Measurements from ENCODE around the gene ALG9. TPM values are rescaled to one million over a fixed set of nuclear protein-coding genes. Genes with fewer than 3 reads are reported as not detected.

Gene ALG9
- total RNA-seq, 4 donors from 2014 or later = 23.6 to 60.2 (median 49.4) TPM

DNA sequence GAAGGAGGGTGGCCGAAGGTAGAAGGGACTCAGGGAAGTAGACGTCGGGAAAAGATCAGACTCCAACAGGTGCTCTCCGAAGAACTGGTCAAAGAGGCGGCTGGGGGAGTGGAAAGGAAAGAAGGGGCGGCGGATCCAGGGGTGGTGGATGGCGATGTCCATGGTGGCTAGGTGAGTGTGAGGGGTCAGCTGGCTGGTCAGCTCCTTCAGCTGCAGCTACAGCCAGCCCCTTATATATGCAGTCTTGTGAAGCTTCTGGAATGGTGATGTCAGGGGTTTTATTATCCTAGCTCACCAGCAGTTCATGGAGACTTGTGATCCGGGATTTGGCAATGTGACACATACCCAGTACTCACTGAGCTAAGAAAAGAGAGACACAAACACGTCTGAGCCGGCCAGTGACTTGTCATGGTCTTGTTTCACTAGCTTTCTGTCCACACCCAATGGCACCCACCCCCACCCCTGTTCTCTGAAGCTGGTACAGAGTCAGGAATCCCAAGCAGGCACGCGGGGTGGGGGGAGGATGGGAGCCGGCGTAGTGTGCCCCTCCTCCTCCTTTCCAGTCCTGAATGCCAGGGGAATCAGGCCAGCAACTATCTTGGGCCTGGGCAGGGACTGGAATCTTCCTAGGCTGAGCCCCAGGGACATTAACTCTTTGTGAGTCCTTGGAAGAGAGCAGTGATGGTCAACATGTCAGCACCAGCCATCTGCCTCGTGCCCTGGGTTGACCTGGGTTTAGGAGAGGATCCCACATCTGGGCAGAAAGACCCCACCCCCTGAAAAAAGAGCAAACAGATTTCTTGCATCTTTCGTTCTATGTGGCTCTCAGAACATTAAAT is 40.4 kb upstream of the ALG9 start, which contains the start of gene CRYAB:
TSS of gene CRYAB (minus strand) at position 208 of the 839 bp plus-strand sequence. CDS start at position 162, 46 bp downstream.
- intact Hi-C loops (cut with DNase I; ENCODE audit: low total_unique reads) = no loop called here
- H3K27ac ChIP-seq = peak within 1 kb of the TSS; percentile 93 to 98
- H3K4me1 ChIP-seq = no peaks in the 10 kb centered on the region
- peak within 1 kb of the TSS; percentile 45 to 54 for H3K4me3 ChIP-seq
- H3K9me3 ChIP-seq = no peaks in the 10 kb centered on the region
- peak; percentile 47 to 48 for TF ChIP-seq POLR2A (IDR thresholded peaks at IDR 0.05)
- TF ChIP-seq, protein P1, sequence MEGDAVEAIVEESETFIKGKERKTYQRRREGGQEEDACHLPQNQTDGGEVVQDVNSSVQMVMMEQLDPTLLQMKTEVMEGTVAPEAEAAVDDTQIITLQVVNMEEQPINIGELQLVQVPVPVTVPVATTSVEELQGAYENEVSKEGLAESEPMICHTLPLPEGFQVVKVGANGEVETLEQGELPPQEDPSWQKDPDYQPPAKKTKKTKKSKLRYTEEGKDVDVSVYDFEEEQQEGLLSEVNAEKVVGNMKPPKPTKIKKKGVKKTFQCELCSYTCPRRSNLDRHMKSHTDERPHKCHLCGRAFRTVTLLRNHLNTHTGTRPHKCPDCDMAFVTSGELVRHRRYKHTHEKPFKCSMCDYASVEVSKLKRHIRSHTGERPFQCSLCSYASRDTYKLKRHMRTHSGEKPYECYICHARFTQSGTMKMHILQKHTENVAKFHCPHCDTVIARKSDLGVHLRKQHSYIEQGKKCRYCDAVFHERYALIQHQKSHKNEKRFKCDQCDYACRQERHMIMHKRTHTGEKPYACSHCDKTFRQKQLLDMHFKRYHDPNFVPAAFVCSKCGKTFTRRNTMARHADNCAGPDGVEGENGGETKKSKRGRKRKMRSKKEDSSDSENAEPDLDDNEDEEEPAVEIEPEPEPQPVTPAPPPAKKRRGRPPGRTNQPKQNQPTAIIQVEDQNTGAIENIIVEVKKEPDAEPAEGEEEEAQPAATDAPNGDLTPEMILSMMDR (IDR thresholded peaks at IDR 0.05) = peak in 1 of 4 experiments; percentile 1
- DNase-seq = peak; percentile 86 to 88
- H3K27me3 ChIP-seq = no peaks in the 10 kb centered on the region
- H3K36me3 ChIP-seq = no peaks in the 10 kb centered on the region

DNA sequence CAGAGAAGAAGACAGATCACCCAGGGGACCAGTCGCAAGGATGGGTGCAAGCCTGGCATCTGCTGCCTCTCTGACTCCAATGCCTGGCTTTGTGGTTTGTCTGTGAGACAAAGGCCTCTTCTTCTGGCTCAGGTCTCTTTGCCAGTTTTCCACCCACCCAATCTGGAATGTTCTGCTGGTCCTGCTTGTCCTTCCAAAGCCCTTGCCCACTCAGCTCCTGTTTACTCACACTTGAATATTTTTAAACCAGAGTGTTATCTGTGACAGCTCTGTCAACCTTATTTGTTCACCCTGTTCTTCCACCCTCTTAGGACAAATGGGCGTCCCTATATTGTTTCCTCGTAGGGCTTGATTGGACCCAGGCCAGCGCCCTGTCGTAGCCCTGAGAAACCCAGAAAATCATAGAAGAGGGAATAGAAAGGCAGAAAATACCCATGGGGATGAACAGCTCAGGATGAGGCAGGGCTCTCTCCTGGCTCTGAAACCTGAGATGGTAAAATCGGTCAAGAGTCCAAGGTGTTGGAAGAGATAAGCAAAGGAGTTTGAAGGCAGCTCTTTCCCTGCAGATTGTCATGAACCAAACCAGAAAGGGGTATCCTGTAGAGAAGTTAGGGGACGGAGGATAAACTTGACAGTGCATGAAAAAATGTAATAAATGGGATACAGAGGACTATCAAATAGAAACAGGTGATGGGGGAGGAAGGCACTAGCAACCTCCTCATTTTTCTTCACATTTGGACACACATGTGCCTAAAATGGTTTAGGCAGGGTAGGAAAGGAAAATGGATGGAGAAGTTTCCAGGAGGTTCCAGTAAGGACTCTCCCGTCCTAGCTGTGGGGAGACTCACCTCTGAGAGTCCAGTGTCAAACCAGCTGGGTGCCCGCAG is 39.5 kb upstream of the ALG9 start:
- Histone ChIP-seq H3K27ac (peak overlapping the region; percentile 93 to 98), H3K4me1 (no peaks in the 10 kb centered on the region), H3K36me3 (no peaks in the 10 kb centered on the region), H3K4me3 (peak overlapping the region; percentile 45 to 54), H3K9me3 (no peaks in the 10 kb centered on the region), H3K27me3 (no peaks in the 10 kb centered on the region)
- TF ChIP-seq, protein P1 (IDR thresholded peaks at IDR 0.05) = no peak
- no peak for TF ChIP-seq POLR2A (IDR thresholded peaks at IDR 0.05)
- DNase-seq = no peak
- intact Hi-C loops (cut with DNase I; ENCODE audit: low total_unique reads) = no loop called here

DNA sequence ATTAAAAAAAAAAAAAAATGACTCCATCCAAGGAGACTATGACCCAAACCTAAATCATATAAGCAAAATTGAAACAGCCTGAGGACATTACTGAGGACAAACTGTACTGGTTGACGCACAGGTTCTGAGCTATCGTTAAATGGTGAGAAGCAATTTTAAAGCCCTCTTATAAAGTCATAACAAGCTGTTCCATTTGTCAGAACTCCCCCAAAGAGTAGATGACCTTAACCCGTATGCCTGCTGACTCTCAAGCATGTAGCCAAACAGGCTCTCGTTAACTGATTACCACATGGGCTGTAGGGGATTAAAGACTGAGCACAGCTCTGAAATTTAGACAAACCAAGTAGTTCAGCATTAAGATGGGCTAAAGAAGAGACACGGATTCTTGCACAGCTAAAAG is 38.0 kb upstream of the ALG9 start:
- no peak overlapping the region for H3K4me3 ChIP-seq
- intact Hi-C loops (cut with DNase I; ENCODE audit: low total_unique reads) = no loop called here
- peak overlapping the region; percentile 93 to 98 for H3K27ac ChIP-seq
- H3K27me3 ChIP-seq = no peaks in the 10 kb centered on the region
- no peaks in the 10 kb centered on the region for H3K4me1 ChIP-seq
- DNase-seq = no peak
- H3K9me3 ChIP-seq = no peaks in the 10 kb centered on the region
- no peaks in the 10 kb centered on the region for H3K36me3 ChIP-seq
- TF ChIP-seq, protein P1 (IDR thresholded peaks at IDR 0.05) = no peak
- no peak for TF ChIP-seq POLR2A (IDR thresholded peaks at IDR 0.05)

DNA sequence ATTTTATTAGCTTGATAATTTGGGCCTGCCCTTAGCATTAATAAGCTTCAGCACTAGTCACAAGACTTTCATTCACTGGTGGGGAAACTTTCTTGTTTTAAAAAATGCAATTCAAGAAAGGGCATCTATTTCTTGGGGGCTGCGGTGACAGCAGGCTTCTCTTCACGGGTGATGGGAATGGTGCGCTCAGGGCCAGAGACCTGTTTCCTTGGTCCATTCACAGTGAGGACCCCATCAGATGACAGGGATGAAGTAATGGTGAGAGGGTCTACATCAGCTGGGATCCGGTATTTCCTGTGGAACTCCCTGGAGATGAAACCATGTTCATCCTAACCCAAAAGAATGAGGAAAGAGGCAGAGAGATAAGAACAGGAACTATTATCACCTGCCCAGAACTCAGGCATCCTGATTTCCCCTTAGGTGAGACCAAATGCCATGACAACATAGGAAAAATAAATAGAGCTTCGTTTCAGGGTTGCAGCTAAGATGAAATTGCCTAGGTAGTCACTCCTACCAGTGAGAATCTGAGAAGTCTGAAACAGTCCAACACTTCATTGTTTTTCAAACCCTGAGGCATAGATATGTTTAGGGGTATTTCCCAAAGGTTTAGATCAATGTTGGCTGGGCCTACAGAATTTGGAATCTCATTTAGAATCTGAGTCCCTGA is 37.4 kb upstream of the ALG9 start:
- H3K27me3 ChIP-seq = no peaks in the 10 kb centered on the region
- H3K4me1 ChIP-seq = no peaks in the 10 kb centered on the region
- H3K36me3 ChIP-seq = no peaks in the 10 kb centered on the region
- peak overlapping the region; percentile 93 to 98 for H3K27ac ChIP-seq
- no peaks in the 10 kb centered on the region for H3K9me3 ChIP-seq
- DNase-seq = no peak
- TF ChIP-seq POLR2A (IDR thresholded peaks at IDR 0.05) = no peak
- TF ChIP-seq, protein P1 (IDR thresholded peaks at IDR 0.05) = no peak
- intact Hi-C loops (cut with DNase I; ENCODE audit: low total_unique reads) = no loop called here
- no peak overlapping the region for H3K4me3 ChIP-seq
